NCI-H2081 (cell line): ENCODE data around the gene BRCA2.

ENCODE experiments used
- DNase-seq, 2 experiments: peaks; one replicate each; lab custom pipeline; 2025; lab: John Stamatoyannopoulos, UW

The BRCA2 gene

DNA sequence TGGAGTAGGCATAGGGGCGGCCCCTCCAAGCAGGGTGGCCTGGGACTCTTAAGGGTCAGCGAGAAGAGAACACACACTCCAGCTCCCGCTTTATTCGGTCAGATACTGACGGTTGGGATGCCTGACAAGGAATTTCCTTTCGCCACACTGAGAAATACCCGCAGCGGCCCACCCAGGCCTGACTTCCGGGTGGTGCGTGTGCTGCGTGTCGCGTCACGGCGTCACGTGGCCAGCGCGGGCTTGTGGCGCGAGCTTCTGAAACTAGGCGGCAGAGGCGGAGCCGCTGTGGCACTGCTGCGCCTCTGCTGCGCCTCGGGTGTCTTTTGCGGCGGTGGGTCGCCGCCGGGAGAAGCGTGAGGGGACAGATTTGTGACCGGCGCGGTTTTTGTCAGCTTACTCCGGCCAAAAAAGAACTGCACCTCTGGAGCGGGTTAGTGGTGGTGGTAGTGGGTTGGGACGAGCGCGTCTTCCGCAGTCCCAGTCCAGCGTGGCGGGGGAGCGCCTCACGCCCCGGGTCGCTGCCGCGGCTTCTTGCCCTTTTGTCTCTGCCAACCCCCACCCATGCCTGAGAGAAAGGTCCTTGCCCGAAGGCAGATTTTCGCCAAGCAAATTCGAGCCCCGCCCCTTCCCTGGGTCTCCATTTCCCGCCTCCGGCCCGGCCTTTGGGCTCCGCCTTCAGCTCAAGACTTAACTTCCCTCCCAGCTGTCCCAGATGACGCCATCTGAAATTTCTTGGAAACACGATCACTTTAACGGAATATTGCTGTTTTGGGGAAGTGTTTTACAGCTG is at the start of gene BRCA2, which contains the start of gene ZAR1L:
BRCA2 (plus strand) TSS at position 271 of the 790 bp plus-strand sequence. CDS start 953 bp downstream, outside the sequence.
ZAR1L (minus strand) TSS at position 126 of the 790 bp plus-strand sequence. CDS start 3,438 bp downstream, outside the sequence.
- peak; percentile 75 to 89 for DNase-seq

GRCh38 chr13:32265726-32266125 is 49.6 kb upstream of the BRCA2 start:
- no peak for DNase-seq

- DNase-seq: no peak
These were observed 49.2 kb upstream of the BRCA2 start for GRCh38 chr13:32266130-32266529.

- peak in 1 of 2 experiments; percentile 35 for DNase-seq
These were observed 47.4 kb upstream of the BRCA2 start for GRCh38 chr13:32267836-32268439.

DNA sequence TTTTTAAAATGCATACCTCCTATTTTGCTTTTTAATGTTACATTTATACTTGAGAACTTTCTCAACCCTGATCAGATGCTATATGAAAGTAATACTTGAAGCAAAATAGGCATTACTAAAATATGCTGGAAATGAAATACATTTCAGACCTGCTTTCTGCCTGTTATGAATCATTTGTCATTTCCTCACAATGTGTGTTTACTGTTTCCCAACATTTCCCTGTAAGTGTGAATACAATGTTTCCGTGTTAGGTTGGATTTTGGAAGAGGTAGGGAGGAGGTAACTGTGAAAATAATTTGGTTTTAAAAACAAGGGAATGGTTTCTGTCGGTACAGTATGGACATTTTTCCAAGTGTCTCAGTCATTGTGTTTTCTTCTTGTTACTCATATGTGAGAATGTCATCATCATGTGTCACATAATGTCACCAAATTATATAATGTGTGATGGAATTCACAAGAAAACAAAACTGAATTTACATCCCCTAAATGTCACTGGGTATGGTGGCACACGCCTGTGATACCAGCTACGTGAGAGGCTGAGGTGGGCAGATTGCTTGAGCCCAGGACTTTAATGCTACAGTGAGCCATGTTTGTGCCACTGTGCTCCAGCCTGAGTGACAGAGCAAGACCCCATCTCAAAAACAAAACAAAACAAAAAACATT is 43.2 kb upstream of the BRCA2 start:
- DNase-seq: no peak

- DNase-seq: no peak
These were observed 37.5 kb upstream of the BRCA2 start for GRCh38 chr13:32277839-32278238.

DNA sequence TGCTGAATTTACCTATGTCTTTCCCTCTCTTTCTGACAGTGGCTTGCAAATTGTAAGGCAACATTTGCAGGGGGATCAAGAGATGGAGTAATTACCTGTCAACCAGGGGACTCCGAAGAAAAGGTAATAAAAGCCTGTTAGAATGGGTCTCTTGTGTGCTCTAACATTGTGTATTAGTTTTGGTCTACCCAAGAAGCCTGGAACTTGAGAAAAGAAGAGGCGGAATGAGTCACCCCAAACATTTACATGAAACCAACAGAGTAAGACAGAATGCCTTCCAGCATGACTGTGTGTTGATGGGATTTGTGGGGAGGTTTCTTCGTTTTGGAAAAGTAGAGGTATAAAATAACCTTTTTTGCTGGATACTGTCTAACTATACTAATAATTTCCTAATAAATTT is 36.9 kb upstream of the BRCA2 start:
- DNase-seq: no peak

DNA sequence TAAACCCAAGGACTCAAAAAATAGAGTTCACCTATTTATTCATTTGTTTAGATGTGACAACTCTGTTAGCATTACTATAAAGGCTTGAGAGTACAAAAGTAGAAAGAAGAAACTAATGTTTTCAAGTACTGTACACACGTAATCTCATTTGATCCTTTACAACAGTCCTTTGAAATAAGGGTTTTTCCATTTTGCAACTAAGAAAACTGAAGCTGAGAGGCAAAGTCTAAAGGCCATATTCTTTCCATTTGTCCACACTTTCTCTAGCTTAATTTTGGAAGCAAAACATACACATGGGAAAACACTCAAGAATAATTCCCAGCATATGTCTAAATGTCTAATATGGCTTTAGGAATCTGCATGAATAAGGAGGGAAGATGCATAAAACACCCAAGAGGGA is 34.2 kb upstream of the BRCA2 start:
- DNase-seq: no peak

- DNase-seq: no peak
These were observed 33.1 kb upstream of the BRCA2 start for GRCh38 chr13:32282096-32282711.

DNA sequence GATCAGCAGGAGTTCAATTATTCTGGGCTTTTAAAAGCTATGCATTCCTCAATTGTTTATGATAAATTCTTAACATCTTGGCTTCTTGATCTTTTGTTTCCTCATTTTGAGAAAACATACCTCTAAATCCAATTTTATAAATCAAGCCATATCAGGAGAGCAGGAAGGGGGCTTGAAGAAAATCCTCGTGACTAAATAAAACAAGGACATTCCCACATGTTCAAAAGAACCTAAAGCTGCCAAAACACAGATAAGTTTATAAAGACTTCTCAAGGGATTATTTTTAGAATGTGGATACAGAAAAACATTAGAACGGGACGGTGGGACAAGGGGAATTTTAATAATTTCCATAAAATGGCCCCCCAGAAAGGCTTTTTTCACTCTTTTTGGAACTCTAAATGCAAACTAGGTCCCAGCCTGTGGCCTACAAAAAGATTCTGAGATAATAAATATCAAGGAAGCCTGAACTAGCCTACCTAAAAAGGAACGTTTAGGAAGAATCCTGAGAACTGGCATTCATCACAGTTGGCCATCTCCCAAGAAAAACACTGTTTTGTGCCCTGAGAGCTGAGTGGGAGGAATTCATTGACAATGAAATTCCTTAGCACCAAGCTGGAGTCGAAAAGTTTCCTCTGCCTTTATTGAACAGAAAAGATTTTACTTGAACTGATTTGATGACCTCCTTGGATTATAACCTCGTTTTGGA is 30.2 kb upstream of the BRCA2 start:
- no peak for DNase-seq

GRCh38 chr13:32285633-32285965 is 29.7 kb upstream of the BRCA2 start:
- no peak for DNase-seq

- no peak for DNase-seq
These were observed 18.1 kb upstream of the BRCA2 start for GRCh38 chr13:32297206-32297605.

- no peak for DNase-seq
These were observed 16.6 kb upstream of the BRCA2 start for GRCh38 chr13:32298695-32299094.

DNA sequence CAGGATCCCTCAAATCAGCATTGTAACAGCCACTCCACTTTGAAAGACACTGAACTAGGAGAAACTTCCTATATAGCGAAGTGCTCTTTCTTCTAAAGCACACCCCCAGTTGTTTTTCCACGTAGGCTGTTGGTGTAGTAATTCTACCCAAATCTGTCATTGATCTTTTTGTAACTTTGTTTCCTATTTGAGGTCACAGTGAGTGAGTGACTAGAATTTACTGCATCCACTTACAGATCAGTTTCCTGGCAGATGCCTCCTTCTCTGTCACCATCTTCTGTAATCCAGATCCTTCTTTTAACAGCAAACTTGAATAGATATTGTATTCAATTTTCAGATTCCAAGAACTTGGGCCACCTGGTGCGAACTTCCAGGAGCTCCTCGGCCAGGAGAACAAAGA is 15.4 kb upstream of the BRCA2 start:
- DNase-seq: no peak

DNA sequence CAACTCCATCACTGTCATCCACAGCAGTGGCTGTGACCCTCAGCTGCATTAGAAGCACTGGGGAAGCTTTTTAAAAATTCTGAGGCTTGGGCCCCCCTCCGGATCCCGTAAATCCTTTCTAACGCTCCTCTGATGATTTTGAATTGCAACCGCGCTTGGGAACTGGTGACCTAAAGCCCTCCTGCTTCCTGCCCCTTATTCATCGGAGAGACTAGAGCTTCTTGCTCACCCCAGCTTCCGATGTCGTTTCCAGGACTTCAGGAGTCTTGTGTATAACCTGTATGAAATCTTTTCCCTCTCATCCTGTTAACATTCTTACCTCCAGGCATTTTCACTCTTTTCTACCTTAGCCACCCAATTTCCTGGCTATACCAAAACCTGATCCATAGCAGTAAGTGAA is 14.9 kb upstream of the BRCA2 start:
- no peak for DNase-seq

GRCh38 chr13:32300920-32301319 is 14.4 kb upstream of the BRCA2 start:
- no peak for DNase-seq

DNA sequence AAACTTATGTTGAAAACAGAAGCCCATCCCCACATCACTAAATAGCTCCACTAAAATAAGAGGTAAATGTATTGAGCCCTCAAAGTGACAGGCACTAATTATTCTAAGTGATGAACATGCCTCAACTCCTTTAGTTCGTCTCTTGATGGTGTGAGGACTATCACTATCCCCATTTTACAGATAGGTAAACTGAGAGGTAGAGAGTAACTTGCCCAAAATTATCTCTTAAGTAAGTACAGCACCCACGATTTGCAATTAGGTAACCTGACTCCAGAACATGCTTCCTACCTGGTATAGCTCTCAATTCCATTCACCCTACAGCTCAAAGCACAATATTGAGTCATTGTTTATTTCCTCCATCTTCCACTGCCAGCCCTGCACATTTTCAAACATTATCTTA is 12.8 kb upstream of the BRCA2 start:
- no peak for DNase-seq

DNA sequence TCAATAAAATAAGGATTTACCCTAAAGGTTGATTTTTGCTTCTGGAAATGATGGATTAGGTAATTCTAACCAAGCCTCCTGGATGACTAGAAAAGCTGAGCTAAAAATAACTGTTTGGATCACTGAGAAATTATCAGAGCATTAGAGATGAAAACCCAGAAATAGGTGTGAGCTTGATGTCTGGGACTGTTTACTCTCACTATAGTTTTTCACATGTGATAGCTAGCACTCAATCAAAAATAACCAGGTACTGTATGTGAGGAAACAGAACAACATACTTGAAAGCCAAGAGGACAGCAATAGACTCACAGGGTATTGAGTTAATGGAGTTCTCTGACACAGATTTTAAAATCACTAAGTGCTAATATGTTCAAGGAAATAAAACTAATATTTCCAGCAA is 9.7 kb upstream of the BRCA2 start:
- DNase-seq: no peak

GRCh38 chr13:32309312-32310133 is 5.8 kb upstream of the BRCA2 start:
- no peak for DNase-seq

GRCh38 chr13:32310134-32310706 is 5.1 kb upstream of the BRCA2 start:
- DNase-seq: peak in 1 of 2 experiments; percentile 21
